A673 (cell line): ENCODE data around the gene SHC1. TPM values are rescaled to one million over a fixed set of nuclear protein-coding genes. Genes with fewer than 3 reads are reported as not detected.

Experiments
- BruUV-seq: library from RNA; stranded (reverse); fragments of 400-500 nt; replicated peaks from 2 replicates; lab custom pipeline; 2021; lab: Mats Ljungman, UMichigan
- CTCF ChIA-PET: fragments of 300-600 bp; sonication (Branson Sonifier 250); formaldehyde crosslinking; loops from one replicate; lab custom pipeline; 2022; ENCODE audit warnings: antibody characterized with exemption; lab: Charles Lee
- POLR2A ChIA-PET: fragments of 300-600 bp; sonication (Branson Sonifier 250); formaldehyde crosslinking; loops from one replicate; lab custom pipeline; 2022; ENCODE audit warnings: antibody characterized with exemption; ENCODE audit not compliant: low non-redundant PET; lab: Charles Lee
- DNase-seq: peaks from one replicate; pipeline ENCODE4 v3.0.0-alpha.2; 2015; ENCODE audit warnings: low spot score
- H3K27ac ChIP-seq: fragments of 200-600 bp; sonication (generic); 2 replicates; pipeline ENCODE4 v1.5.1; 2016; ENCODE audit warnings: mixed run types, low read depth, mild to moderate bottlenecking, mixed read lengths, antibody characterized with exemption, low read length; ENCODE audit not compliant: poor library complexity, severe bottlenecking
- H3K27me3 ChIP-seq: fragments of 200-600 bp; sonication (generic); replicated peaks from 2 replicates; pipeline ENCODE4 v1.6.1; 2017; ENCODE audit warnings: mixed run types, low read depth, mild to moderate bottlenecking, mixed read lengths, antibody characterized with exemption, low read length; ENCODE audit not compliant: insufficient read depth, poor library complexity
- H3K36me3 ChIP-seq: fragments of 200-600 bp; sonication (generic); 2 replicates; pipeline ENCODE4 v1.6.1; 2016; ENCODE audit warnings: mixed run types, mild to moderate bottlenecking, mixed read lengths, antibody characterized with exemption, low read length; ENCODE audit not compliant: insufficient read depth, poor library complexity, severe bottlenecking
- H3K4me1 ChIP-seq: fragments of 200-600 bp; sonication (generic); 2 replicates; pipeline ENCODE4 v1.6.1; 2017; ENCODE audit warnings: mixed run types, mild to moderate bottlenecking, mixed read lengths, antibody characterized with exemption, low read length; ENCODE audit not compliant: insufficient read depth, poor library complexity, severe bottlenecking
- H3K4me3 ChIP-seq: fragments of 200-600 bp; sonication (generic); 2 replicates; pipeline ENCODE4 v1.5.1; 2016; ENCODE audit warnings: low read depth, mixed run types, mild to moderate bottlenecking, mixed read lengths, low read length; ENCODE audit not compliant: poor library complexity, severe bottlenecking
- H3K9me3 ChIP-seq: fragments of 200-600 bp; sonication (generic); 2 replicates; pipeline ENCODE4 v1.6.1; 2016; ENCODE audit warnings: mixed run types, low read depth, mild to moderate bottlenecking, mixed read lengths, antibody characterized with exemption, low read length; ENCODE audit not compliant: poor library complexity, severe bottlenecking
- CTCF ChIP-seq: fragments of 300-800, 200-600 bp; sonication (generic); conservative IDR thresholded peaks from 2 replicates; pipeline ENCODE4 v1.5.1; 2017; ENCODE audit warnings: low read depth, mild to moderate bottlenecking, antibody characterized with exemption, low read length, moderate library complexity, mixed read lengths
- EZH2 ChIP-seq: fragments of 200-600 bp; sonication (generic); IDR thresholded peaks from 2 replicates; pipeline ENCODE4 v1.6.1; 2017; ENCODE audit warnings: borderline replicate concordance, low read depth, mild to moderate bottlenecking, mixed read lengths, antibody characterized with exemption, low read length; ENCODE audit not compliant: poor library complexity, severe bottlenecking
- intact Hi-C: fragments of 100-400 bp; cut with micrococcal nuclease; formaldehyde crosslinking; loops from one replicate; pipeline ENCODE4 v1.10.0; 2022; ENCODE audit not compliant: unreplicated experiment
- total RNA-seq: library from RNA; stranded (reverse); gene quantifications from 2 replicates; pipeline ENCODE4 v1.2.3, GENCODE V29; 2021

Gene SHC1
- total RNA-seq, 1 experiment from 2014 or later: 204 TPM

GRCh38 chr1:154941333-154942013 lies 29.1 kb downstream of the SHC1 start:
- POLR2A ChIA-PET: no interaction called here

GRCh38 chr1:154940651-154941194 lies 29.8 kb downstream of the SHC1 start:
- peak; percentile 88 for DNase-seq
- Histone ChIP-seq H3K27ac (peak overlapping the region; percentile 53), H3K4me1 (peaks cover 52% of the 10 kb centered on the region), H3K4me3 (no peak overlapping the region), H3K9me3 (no peaks in the 10 kb centered on the region), H3K36me3 (no peaks in the 10 kb centered on the region), H3K27me3 (no peaks in the 10 kb centered on the region)
- POLR2A ChIA-PET: no interaction called here
- no TSS peak for BruUV-seq
- intact Hi-C loops: no loop called here
- CTCF ChIA-PET: interaction anchor here (0.6 to 1.3 kb wide), 3 partner anchors 14 to 381 kb away, joined by 3 to 7 read pairs (median 4); no protein-coding TSS in a partner anchor
- TF ChIP-seq EZH2 (no peak), CTCF (no peak)

More at GRCh38 chr1:154941333-154942013, 29.1 kb downstream of the SHC1 start:
- DNase-seq: no peak
- no peaks in the 10 kb centered on the region for H3K36me3 ChIP-seq
- TF ChIP-seq CTCF (no peak), EZH2 (no peak)
- no peaks in the 10 kb centered on the region for H3K27me3 ChIP-seq
- BruUV-seq: no TSS peak
- CTCF ChIA-PET: interaction anchor here (0.7 kb wide), 1 partner anchor 14 kb away, joined by 3 read pairs; no protein-coding TSS in a partner anchor
- intact Hi-C loops: no loop called here
- peaks cover 46% of the 10 kb centered on the region for H3K4me1 ChIP-seq
- no peaks in the 10 kb centered on the region for H3K9me3 ChIP-seq
- H3K4me3 ChIP-seq: no peak overlapping the region
- peak overlapping the region; percentile 62 for H3K27ac ChIP-seq

- ChIA-PET POLR2A (no interaction called here), CTCF (interaction anchor here (1.3 kb wide), 1 partner anchor 381 kb away, joined by 4 read pairs; no protein-coding TSS in a partner anchor)
- Histone ChIP-seq H3K4me1 (peaks cover 57% of the 10 kb centered on the region), H3K27me3 (no peaks in the 10 kb centered on the region), H3K4me3 (peak overlapping the region; percentile 2), H3K36me3 (no peaks in the 10 kb centered on the region), H3K9me3 (no peaks in the 10 kb centered on the region), H3K27ac (peak overlapping the region; percentile 53)
- BruUV-seq: no TSS peak
- TF ChIP-seq EZH2: no peak
- no peak for TF ChIP-seq CTCF
- intact Hi-C loops: no loop called here
- no peak for DNase-seq
These were observed 30.4 kb downstream of the SHC1 start for GRCh38 chr1:154940213-154940560.
